ENCODE results near the gene LAMP2. TPM values are rescaled to one million over a fixed set of nuclear protein-coding genes. Genes with fewer than 3 reads are reported as not detected.

LAMP2 gene
- total and polyA plus RNA-seq, 2 of the 8 experiments (the other 6 are each of a cell fraction or from before 2014, with no cell fraction given), result 21.2 to 29.9 TPM

GRCh38 chrX:120468825-120469525, at the start of gene LAMP2 (continued):
- TF ChIP-seq POU5F1 (IDR thresholded peaks at IDR 0.05; ENCODE audit: low read depth, low read length) (no peak), EZH2 (IDR thresholded peaks at IDR 0.05; ENCODE audit: low read depth, low read length, severe bottlenecking) (no peak), JUND (IDR thresholded peaks at IDR 0.05; ENCODE audit: low read length) (no peak), BCL11A (IDR thresholded peaks at IDR 0.05; ENCODE audit: low read depth in 2 of 2, low read length in 2 of 2) (no peak), CTBP2 (IDR thresholded peaks at IDR 0.05; ENCODE audit: borderline replicate concordance, insufficient read depth, insufficient read length, low read length) (no peak), EP300 (IDR thresholded peaks at IDR 0.05; ENCODE audit: borderline replicate concordance in 1 of 2, low read depth in 2 of 2, low read length in 2 of 2) (no peak), CTCF (IDR thresholded peaks at IDR 0.05; ENCODE audit: control extremely low read depth in 1 of 3, insufficient read depth in 1 of 3, low read depth in 1 of 3, low read length in 3 of 3) (no peak), HDAC2 (IDR thresholded peaks at IDR 0.05; ENCODE audit: borderline replicate concordance in 1 of 2, low read depth in 2 of 2, low read length in 2 of 2) (no peak), SP1 (IDR thresholded peaks at IDR 0.05; ENCODE audit: low read depth, low read length) (0 out of 2 replicates have a peak, but pooled peaks have one; percentile 15), SRF (IDR thresholded peaks at IDR 0.05; ENCODE audit: low read depth, low read length) (no peak), ATF2 (IDR thresholded peaks at IDR 0.05; ENCODE audit: low read length) (no peak), CEBPB (IDR thresholded peaks at IDR 0.05; ENCODE audit: low read depth, low read length) (no peak), GABPA (IDR thresholded peaks at IDR 0.05; ENCODE audit: borderline replicate concordance, insufficient read depth, low read length) (no peak), POLR2AphosphoS5 (IDR thresholded peaks at IDR 0.05; ENCODE audit: low read depth, low read length) (peak; percentile 87), YY1 (IDR thresholded peaks at IDR 0.05; ENCODE audit: low read depth, low read length) (no peak), RAD21 (IDR thresholded peaks at IDR 0.05 in 1 of 2, conservative IDR thresholded peaks at IDR 0.05 in 1 of 2; ENCODE audit: low read depth in 2 of 2, low read length in 2 of 2) (no peak), RXRA (IDR thresholded peaks at IDR 0.05; ENCODE audit: insufficient read depth, low read depth, low read length) (no peak), GTF2F1 (IDR thresholded peaks at IDR 0.05; ENCODE audit: borderline replicate concordance, low read depth, low read length) (no peak), CHD1 (IDR thresholded peaks at IDR 0.05; ENCODE audit: low read depth, low read length) (no peak)
